ENCODE data around the gene DNAJB8.

DNAJB8 gene

GRCh38 chr3:128482666-128483656 is 16.3 kb upstream of the DNAJB8 start:
- no peak for DNase-seq (ENCODE audit: low read depth)

- DNase-seq (ENCODE audit: low read depth): no peak
Measured at GRCh38 chr3:128482175-128482574, 15.5 kb upstream of the DNAJB8 start.

- no peak for DNase-seq (ENCODE audit: low read depth)
Measured at GRCh38 chr3:128481438-128481942, 14.8 kb upstream of the DNAJB8 start.

GRCh38 chr3:128480717-128481437 is 14.2 kb upstream of the DNAJB8 start:
- DNase-seq (ENCODE audit: low read depth): no peak

DNA sequence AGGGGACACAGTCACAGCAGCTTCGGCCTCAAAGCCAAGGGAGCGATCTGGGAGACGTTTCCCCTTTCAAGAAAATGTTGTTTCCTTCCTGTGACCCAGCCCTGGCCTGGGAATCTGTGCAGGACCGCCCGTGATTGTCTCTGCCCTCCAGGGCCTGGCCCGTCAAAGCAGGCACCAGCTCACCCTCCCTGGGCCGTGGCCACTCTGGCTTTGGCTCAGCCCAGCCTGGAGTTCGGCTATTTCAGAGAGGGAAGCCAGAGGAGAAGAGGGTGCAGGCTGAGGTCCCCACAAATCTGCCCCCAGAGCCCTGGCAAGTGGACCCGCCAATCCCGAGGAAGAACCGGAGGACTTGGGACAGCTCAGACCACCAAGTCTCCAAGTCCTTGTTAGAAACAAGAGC is 13.6 kb upstream of the DNAJB8 start:
- no peak for DNase-seq (ENCODE audit: low read depth)

DNA sequence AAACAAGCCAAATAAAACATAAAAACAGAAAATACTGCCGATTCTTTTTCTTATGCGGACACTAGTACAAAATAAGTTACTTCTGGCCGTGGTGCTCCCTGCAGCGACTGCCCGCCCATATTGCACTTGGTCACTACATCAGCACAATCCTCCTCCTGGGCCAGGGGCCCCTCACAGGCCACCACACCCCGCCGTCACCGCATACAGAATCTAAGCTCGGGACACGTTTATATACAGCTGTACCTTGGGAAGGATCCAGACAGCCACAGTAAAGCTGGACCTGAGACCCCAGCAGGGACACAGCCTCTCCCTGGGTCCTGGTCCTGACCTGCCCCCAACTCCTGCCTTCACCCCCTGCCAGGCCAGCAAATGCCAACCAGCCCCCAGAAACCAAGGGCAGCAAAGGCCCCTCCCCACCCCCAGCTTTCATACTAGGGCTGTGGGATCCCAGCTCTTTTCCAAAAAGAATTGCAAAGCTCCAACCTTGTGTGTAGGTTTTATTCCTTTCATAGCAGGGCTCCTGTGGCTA is 12.9 kb upstream of the DNAJB8 start:
- no peak for DNase-seq (ENCODE audit: low read depth)

DNA sequence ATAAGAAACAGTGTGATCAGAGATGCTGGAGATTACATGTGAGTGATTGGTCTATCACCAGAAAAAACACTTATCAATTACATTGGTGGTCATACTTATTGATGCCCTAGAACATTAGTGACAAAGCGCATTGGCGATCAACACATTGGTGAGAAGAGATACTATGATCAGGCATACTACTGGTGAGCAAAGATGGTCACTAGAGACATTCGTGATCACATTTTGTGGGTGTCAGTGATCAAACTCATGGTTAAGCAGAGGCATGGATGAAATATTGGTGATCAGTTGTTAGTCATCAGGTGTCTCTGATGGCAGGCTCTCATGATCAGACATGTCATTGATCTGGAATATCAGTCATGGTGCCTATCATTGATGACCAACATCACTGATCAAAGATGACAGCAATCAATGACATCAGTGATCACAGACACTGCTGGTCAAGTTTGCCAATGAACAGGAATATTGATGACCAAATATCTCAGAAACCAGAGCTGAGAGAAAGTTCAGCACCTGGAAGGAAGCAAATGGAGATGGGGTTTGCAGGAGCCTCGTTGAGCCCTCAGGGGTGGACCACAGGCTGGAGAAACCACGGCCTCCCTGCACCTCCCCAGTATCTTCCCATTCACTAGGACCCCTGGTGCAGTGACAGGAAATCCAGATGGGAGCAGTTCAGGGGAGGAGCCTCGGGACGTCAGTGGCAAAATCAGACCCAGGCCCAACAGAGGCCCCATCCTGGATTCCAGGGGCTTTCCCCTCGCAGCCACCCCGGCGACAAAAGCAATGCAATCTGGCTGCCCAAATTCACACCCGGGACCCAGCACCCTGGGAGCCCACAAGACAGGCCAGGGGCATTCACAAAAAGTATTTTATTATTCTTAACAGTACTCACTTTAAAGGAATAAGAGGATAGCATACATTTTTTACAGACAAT is 12.2 kb upstream of the DNAJB8 start:
- no peak for DNase-seq (ENCODE audit: low read depth)

DNA sequence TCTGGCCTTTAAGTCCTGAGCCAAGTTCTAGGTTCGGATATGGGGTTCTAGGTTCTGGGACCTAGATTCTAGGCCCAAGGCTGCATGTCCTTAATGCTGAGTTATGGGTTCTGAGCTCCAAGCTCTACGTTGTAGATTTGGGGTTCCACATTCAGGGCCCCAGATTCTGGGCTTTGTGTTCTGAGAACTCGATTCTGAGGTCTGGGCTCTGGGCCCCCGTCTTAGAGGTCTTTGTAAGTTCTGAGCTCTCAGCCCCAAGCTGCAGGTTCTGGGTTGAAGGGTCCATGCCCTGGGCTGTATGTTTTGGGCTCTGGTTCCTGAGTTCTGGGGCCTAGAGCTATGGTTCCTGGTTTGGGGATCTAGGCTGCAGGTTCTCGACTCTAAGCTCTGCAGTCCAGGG is 10.0 kb upstream of the DNAJB8 start:
- DNase-seq (ENCODE audit: low read depth): no peak

GRCh38 chr3:128475355-128475754 is 8.7 kb upstream of the DNAJB8 start:
- DNase-seq (ENCODE audit: low read depth): no peak

- no peak for DNase-seq (ENCODE audit: low read depth)
Measured at GRCh38 chr3:128473737-128474136, 7.0 kb upstream of the DNAJB8 start.

GRCh38 chr3:128473180-128473519 is 6.5 kb upstream of the DNAJB8 start:
- no peak for DNase-seq (ENCODE audit: low read depth)

GRCh38 chr3:128472449-128473179 is 5.9 kb upstream of the DNAJB8 start:
- DNase-seq (ENCODE audit: low read depth): no peak

DNA sequence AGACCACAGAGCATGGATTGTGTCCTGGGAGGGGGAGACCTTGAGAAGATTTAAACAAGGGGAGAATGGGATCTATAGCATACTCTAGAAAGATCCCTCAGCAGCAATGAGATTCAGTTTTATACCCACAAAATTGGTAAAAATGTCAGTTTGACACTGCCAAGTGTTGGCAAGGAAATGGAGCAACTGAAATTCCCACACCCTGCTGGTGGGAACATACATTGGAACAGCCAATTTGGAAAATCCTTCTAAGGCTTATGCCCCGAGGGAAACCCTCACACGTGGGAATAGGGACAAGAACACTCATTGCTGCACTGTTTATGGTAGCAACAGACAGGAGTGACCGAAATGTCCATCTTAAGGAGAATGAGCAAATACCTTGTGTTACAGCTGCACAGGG is 5.0 kb upstream of the DNAJB8 start:
- no peak for DNase-seq (ENCODE audit: low read depth)

DNA sequence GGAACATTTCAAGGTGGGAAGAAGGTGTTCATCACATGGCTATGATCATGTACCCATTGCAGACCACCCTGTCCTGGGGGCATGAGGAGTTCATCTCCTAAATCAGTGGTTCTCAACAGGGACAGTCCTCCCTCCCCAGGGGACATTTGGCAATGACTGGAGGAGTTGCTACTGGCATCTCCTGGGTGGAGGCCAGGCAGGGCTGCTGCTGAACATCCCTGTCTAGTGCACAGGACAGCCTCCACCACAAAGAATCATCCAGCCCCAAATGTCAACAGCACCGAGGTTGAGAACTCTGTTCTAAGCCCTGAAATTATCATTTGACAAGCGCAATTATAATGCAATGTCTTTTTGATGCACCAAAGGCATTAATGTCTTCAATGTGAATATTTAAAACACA is 4.4 kb upstream of the DNAJB8 start:
- DNase-seq (ENCODE audit: low read depth): no peak

DNA sequence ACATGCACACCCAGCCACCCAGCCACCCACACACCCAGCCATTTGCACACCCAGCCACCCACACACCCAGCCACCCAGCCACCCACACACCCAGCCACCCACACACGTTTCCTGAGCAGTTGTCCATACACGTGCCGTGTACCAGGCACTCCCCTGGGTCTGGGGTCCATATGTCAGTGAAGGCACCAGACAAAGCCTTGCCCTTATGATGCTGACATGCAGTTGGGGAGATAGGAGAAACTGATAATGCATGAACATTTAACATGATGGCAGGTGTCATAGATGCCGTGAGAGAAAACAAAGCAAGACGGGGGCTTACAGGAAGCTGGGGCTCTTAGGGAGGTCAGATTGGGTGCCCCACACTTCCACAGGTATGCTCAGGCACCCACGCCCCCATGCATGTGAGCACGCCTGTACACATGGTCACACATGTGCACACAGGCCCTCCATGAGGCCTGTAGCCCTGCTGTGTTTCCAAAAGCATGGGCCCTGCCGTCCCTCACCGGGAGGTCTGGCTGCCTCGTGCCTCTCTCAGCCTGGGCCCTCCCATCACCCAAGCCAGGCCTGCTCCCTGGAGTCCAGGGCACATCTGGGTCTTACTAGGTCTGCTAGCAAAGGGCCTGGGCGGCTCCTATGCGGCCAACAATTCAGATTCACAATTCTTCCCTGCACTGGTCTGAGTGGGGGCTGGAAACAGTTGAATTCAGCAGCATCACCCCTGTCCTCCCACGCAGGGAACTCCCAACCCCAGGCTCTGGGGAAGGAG is 3.6 kb upstream of the DNAJB8 start:
- DNase-seq (ENCODE audit: low read depth): no peak

DNA sequence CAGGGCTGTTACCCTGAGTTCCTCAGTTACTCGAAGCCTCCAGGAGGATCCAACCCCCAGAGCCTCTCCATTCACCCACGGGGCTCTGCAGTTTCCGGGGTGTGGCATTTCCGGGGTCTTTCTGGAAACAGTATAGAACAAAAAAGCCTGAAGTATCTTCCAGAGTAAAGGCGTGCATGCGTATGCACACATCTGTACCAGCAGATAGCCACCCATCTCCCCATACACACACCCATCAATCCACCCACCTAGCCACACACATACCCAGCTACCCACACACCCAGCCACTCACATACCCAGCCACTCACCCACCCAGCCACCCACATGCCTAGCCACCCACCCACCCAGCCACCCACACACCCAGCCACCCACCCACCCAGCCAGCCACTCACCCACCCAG is 2.9 kb upstream of the DNAJB8 start:
- DNase-seq (ENCODE audit: low read depth): no peak

- no peak for DNase-seq (ENCODE audit: low read depth)
Measured at GRCh38 chr3:128468791-128469527, 2.3 kb upstream of the DNAJB8 start.

- no peak for DNase-seq (ENCODE audit: low read depth)
Measured at GRCh38 chr3:128468285-128468790, 1.6 kb upstream of the DNAJB8 start.

DNA sequence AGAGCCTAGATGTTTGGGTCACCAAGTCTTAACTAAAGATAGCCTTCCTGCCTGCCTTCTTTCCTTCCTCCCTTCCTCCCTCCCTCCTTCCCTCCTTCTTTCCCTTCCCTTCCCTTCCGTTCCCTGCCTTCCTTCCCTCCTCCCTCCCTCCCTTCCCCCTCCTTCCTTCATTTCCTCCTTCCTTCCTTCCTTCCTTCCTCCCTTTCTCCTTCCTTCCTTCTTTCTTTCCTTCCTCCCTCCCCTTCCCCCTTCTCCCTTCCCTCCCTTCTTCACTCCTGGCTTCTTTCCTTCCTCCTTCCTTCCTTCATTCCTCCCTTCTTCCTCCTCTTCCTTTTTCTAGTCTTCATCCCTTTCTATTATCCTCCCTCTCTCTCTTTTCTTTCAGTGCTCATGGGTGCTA is 2.0 kb downstream of the DNAJB8 start:
- no peak for DNase-seq (ENCODE audit: low read depth)
